ENCODE data around the gene SSC4D.
A peak's percentile ranks its signal among the peaks of the same experiment; 100 is the strongest.
"Not testable (repeated sequence)": the region's sequence is repeated elsewhere in the genome, so short reads cannot be mapped to it uniquely, and the experiment has no call there.

Gene SSC4D

GRCh38 chr7:76409537-76409936 lies at the start of gene SSC4D:
Gene SSC4D (minus strand): TSS chr7:76409697. CDS start chr7:76404439, 5,258 bp downstream.
- DNase-seq, result no peak

DNA sequence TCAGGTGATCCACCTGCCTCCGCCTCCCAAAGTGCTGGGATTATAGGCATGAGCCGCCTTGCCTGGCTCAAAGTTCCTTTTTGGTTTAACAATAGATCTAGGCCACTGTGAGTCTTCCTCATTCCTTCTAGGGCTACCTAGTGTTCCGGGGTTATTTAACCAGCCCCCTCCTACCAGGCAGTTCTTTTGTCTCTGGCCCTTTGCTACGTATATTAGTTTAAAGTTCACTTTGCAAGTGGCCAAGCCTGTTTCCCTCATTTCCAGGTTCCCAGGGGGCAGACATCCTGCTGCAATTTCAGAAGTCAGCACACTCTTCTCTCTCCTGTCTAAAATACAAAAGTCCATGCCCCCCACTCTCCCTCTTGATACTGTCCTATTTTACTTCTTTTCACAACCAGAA lies 49.0 kb upstream of the SSC4D start:
- not testable (repeated sequence) for DNase-seq

DNA sequence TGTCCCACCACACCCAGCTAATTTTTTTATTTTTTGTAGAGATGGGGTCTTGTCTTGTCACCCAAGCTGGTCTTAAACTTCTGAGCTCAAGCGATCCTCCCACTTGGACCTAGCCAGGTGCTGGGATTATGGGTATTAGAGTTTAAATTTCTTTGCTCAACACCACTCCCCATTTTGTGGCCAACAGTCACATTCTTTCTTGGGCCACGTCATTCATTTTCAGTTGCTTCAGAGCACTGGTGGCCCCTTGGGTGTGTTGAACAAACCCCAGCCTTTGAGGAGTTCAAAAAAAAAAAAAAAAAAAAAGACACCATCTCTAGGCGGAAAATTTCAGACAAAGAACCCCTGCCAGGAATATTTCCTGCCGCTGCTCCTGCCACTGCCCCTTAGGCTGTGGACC lies 47.5 kb upstream of the SSC4D start:
- not testable (repeated sequence) for DNase-seq

- peak; percentile 2 for DNase-seq
Measured at GRCh38 chr7:76445577-76446008, 36.1 kb upstream of the SSC4D start.

DNA sequence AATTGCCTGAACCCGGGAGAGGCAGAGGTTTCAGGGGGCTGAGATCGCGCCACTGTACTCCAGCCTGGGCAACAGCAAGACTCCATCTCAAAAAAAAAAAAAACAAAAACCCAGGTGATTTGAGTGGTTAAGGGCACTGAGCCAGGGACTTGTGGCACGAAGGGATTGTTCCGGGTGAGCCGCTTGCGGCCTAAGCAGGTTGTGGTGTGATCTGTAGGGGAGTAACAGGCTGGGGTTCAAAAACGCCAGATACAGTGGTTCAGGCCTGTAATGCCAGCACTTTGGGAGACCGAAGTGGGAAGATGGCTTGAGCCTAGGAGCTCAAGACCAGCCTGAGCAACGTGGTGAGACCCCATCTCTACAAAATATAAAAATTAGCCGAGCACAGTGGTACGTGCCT lies 34.3 kb upstream of the SSC4D start:
- DNase-seq, result not testable (repeated sequence)

GRCh38 chr7:76442664-76443446 lies 33.4 kb upstream of the SSC4D start:
- DNase-seq, result not testable (repeated sequence)

- DNase-seq, result not testable (repeated sequence)
Measured at GRCh38 chr7:76441792-76442191, 32.3 kb upstream of the SSC4D start.

- DNase-seq, result not testable (repeated sequence)
Measured at GRCh38 chr7:76440404-76440803, 30.9 kb upstream of the SSC4D start.

GRCh38 chr7:76439120-76439888 lies 29.8 kb upstream of the SSC4D start:
- not testable (repeated sequence) for DNase-seq

- DNase-seq, result peak; percentile 54
Measured at GRCh38 chr7:76437873-76438272, 28.4 kb upstream of the SSC4D start.

- DNase-seq, result no peak
Measured at GRCh38 chr7:76430836-76431235, 21.3 kb upstream of the SSC4D start.

GRCh38 chr7:76430211-76430610 lies 20.7 kb upstream of the SSC4D start:
- no peak for DNase-seq

DNA sequence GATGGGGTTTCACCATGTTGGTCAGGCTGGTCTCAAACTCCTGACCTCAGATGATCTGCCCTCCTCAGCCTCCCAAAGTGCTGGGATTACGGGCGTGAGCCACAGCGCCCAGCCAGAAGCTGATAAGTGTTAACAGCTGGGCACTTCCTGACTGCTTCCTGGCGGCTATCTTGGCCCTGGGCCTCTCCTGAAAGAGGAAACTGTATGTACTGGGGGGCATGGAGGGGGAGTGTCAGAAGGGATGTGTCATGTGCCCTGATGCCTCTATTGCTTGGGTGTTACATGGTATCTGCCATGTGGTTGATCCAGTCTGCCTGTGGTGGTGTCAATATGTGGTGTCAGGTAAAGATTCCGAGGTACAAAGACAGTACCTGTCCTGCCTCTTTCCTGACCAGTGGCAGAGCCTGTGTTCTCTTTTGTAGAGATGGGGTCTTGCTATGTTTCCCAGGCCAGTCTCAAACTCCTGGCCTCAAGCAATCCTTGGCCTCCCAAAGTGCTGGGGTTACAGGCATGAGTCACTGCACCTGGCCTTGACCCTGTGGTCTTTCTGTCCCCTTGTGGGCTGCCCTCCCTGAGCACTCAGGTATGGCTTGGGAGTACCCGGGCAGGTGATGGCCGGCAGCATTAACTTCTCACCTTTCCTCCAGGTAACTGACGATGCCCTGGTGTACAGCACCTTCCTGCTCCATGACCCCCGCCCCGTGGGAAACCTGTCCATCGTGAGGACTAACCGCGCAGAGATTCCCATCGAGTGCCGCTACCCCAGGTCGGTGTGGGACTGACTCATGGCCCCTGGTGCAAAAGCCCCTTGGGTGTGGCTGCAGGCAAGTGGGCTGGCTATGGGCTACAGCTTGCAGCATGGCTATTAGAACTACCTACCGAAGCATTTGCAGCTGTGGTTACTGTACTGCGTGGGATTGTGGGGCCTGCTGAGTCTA lies 19.6 kb upstream of the SSC4D start:
- no peak for DNase-seq

- DNase-seq, result no peak
Measured at GRCh38 chr7:76428149-76428823, 18.8 kb upstream of the SSC4D start.

DNA sequence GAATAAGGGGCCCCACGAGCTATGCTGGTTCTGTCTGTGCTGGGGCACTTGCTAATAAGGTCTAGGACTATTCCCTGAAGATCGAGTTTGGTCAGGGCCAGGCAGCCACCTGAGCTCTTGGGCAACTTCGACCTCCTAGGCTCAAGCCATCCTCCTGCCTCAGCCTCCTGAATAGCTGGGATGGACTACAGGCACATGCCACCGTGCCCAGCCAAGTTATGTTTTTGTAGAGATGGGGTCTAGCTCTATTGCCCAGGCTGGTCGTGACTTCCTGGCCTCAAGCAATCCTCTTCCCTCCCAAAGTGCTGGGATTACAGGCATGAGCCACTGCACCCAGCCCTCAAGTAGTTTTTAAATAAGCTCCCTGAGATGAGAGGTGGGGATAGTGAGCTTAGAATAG lies 18.1 kb upstream of the SSC4D start:
- DNase-seq, result no peak

DNA sequence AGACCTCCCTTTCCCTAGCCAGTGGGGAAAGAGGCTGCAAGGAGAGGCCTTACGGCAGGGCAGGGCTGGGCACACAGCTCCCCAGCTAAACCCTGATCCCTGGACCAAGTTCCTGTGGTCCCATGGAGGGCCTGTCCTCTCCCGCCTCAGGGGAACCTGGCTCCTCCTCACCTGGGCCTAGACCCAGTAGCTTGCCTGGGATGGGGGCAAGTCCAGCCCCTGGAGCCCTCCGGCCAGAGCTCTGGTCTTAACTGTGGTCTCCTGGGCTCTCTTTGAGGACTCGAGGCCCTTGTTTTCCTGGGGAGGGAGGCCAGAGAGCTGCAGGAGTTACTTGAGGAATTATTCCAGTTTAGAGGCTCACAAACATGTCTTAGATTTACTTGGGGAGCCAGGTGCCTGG lies 16.7 kb upstream of the SSC4D start:
- DNase-seq, result no peak

DNA sequence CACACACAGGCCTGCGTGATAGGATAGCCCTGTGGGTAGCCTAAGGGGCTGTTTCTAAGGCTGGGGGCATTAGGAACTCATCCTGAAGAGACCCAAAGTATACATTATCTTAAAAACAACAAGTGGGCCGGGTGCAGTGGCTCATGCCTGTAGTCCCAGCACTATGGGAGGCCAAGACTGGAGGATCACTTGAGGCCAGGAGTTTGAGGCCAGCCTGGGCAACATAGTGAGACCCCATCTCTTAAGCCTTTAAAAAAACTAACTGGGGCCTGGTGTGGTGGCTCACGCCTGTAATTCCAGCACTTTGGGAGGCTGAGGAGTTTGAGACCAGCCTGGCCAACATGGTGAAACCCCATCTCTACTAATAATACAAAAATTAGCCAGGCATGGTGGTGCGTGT lies 16.1 kb upstream of the SSC4D start:
- DNase-seq, result not testable (repeated sequence)

DNA sequence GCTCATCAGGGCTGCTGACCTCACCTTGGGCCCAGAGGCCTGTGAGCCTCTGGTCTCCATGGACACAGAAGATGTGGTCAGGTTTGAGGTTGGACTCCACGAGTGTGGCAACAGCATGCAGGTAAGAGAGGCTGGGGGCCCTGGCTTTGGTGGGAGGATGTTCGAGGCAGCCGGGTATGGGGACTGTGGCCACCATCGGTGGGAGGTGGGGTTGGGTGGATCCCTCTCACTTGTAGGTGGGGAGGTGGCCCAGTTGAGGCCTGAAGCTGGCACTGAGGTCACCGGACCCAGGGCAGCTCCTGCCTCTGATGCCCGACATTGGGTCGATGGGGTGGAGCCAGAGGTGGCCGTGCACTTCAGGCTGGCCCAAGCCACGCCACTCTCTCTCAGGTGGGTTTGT lies 15.7 kb upstream of the SSC4D start:
- DNase-seq, result no peak

- DNase-seq, result no peak
Measured at GRCh38 chr7:76424413-76425111, 15.1 kb upstream of the SSC4D start, which contains the start of gene ZP3. Gene ZP3 (plus strand): TSS chr7:76424950. CDS start chr7:76424965, 15 bp downstream.

DNA sequence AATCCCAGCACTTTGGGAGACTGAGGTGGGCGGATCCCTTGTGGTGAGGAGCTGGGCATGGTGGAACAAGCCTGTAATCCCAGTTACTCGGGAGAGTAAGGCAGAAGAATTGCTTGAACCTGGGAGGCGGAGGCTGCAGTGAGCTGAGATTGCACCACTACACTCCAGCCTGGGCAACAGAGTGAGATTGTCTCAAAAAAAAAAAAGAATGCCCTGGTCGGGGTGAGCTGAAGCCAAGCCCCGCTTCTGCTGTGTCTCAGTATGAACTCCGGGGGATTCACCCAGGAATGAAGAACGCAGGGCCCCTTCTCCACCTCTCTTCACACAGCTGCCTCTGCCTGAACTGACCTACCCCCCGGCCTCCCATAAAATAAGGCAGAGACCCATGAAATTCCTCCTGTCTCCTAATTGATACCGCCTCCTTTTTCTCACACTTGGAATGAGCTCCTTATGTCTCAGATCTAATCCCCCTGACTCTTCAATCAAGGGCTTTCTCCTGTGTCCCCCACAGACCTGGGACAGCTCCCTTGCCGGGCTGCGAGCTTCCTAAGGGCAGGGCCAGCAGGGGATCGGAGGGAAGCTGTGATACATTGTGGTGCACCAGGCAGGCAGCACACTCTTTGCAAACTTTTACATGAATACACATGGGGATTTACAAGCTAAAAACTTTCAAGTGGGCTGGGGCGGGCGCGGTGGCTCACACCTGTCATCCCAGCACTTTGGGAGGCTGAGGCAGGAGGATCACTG lies 14.3 kb upstream of the SSC4D start:
- DNase-seq, result no peak

GRCh38 chr7:76421097-76421496 lies 11.6 kb upstream of the SSC4D start:
- not testable (repeated sequence) for DNase-seq
